SU-DHL-6 (cell line): ENCODE data around the gene MAST4.

ENCODE experiments used
- EZH2phosphoT487 ChIP-seq: fragments of 200-600 bp; sonication (generic), shearing (Covaris generic); conservative IDR thresholded peaks from 2 replicates; pipeline ENCODE4 v1.6.1; 2018; ENCODE audit warnings: mild to moderate bottlenecking, antibody characterized with exemption, low read length, moderate library complexity, mixed read lengths
- TF ChIP-seq, protein P1 (sequence below): fragments of 200-600 bp; sonication (generic); IDR thresholded peaks from one replicate; pipeline ENCODE4 v1.5.1; 2017; ENCODE audit warnings: antibody characterized with exemption, mild to moderate bottlenecking, low read length, moderate library complexity; ENCODE audit not compliant: insufficient read depth, poor library complexity, severe bottlenecking

DNA sequence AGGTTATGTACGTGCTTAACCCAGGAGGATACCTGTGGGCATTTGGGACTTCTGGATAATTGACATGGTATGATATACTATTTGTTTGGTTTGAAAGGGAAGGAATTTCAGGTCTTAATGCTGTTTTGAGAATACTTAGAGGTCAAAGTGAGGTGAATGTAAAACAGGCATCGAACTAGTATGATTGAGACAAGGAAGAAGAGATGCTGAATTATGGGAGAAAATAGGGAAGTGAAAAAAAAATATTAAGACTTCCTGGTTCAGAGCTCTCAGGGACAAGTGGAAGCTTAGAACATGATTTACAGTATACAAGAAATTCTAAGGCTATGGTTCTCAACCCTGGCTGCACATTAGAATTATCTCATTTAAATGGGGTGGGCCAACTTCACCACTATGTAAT is 485.1 kb downstream of the MAST4 start:
- TF ChIP-seq, protein P1, sequence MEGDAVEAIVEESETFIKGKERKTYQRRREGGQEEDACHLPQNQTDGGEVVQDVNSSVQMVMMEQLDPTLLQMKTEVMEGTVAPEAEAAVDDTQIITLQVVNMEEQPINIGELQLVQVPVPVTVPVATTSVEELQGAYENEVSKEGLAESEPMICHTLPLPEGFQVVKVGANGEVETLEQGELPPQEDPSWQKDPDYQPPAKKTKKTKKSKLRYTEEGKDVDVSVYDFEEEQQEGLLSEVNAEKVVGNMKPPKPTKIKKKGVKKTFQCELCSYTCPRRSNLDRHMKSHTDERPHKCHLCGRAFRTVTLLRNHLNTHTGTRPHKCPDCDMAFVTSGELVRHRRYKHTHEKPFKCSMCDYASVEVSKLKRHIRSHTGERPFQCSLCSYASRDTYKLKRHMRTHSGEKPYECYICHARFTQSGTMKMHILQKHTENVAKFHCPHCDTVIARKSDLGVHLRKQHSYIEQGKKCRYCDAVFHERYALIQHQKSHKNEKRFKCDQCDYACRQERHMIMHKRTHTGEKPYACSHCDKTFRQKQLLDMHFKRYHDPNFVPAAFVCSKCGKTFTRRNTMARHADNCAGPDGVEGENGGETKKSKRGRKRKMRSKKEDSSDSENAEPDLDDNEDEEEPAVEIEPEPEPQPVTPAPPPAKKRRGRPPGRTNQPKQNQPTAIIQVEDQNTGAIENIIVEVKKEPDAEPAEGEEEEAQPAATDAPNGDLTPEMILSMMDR, result no peak
- TF ChIP-seq EZH2phosphoT487, result no peak
